Panc1 (cell line): Measurements from ENCODE around the gene EAF2. TPM values are rescaled to one million over a fixed set of nuclear protein-coding genes. Genes with fewer than 3 reads are reported as not detected.
A peak's percentile ranks its signal among the peaks of the same experiment; 100 is the strongest.

Experiments
- ATAC-seq: fragments of 200-7000 bp; cut with Tn5 transposase; 2 replicates; pipeline ENCODE4 v1.9.1; 2020; ENCODE audit warnings: mild to moderate bottlenecking, moderate library complexity
- BruUV-seq: library from RNA; stranded (reverse); fragments of 400-500 nt; replicated peaks from 2 replicates; lab custom pipeline; 2021; lab: Mats Ljungman, UMichigan
- CTCF ChIA-PET: fragments of 300-600 bp; sonication (Branson Sonifier 250); formaldehyde crosslinking; loops from one replicate; lab custom pipeline; 2022; ENCODE audit warnings: antibody characterized with exemption; lab: Charles Lee
- POLR2A ChIA-PET: fragments of 300-600 bp; sonication (Branson Sonifier 250); formaldehyde crosslinking; loops from one replicate; lab custom pipeline; 2022; ENCODE audit warnings: antibody characterized with exemption; lab: Charles Lee
- DNase-seq: peaks from one replicate; pipeline ENCODE4 v3.0.0-alpha.2; 2010; ENCODE audit warnings: low read depth, low spot score
- H3K27ac ChIP-seq: 2 replicates; pipeline ENCODE4 v1.5.1; 2011; ENCODE audit warnings: mild to moderate bottlenecking, low read length, inconsistent platforms
- H3K27me3 ChIP-seq: fragments of 200-500 bp; sonication (Bioruptor generic); 2 replicates; pipeline ENCODE4 v1.6.0; 2014; ENCODE audit warnings: low read length, inconsistent platforms; ENCODE audit not compliant: control insufficient read depth, insufficient read depth
- H3K36me3 ChIP-seq: fragments of 200-500 bp; sonication (Bioruptor generic); 2 replicates; pipeline ENCODE4 v1.5.1; 2014; ENCODE audit warnings: inconsistent platforms, mild to moderate bottlenecking, low read length, moderate library complexity; ENCODE audit not compliant: control insufficient read depth, insufficient read depth
- H3K4me1 ChIP-seq: 2 replicates; pipeline ENCODE4 v1.5.1; 2011; ENCODE audit warnings: inconsistent platforms, mild to moderate bottlenecking, low read length, moderate library complexity; ENCODE audit not compliant: control insufficient read depth, insufficient read depth
- H3K4me3 ChIP-seq, 2 experiments: 2 replicates each; pipeline ENCODE4 v1.5.1; 2011 to 2012; ENCODE audit warnings: low read depth in 2 of 2, low read length in 2 of 2, mild to moderate bottlenecking in 2 of 2, inconsistent platforms in 1 of 2, moderate library complexity in 1 of 2
- H3K9me3 ChIP-seq: fragments of 200-500 bp; sonication (Bioruptor generic); 2 replicates; pipeline ENCODE4 v1.5.1; 2014; ENCODE audit warnings: low read depth, mild to moderate bottlenecking, inconsistent platforms, low read length, moderate library complexity; ENCODE audit not compliant: control insufficient read depth, insufficient read depth
- CTCF ChIP-seq: fragments of 450-650 bp; IDR thresholded peaks from 2 replicates; pipeline ENCODE4 v1.5.1; 2017; ENCODE audit warnings: mild to moderate bottlenecking
- POLR2AphosphoS5 ChIP-seq: IDR thresholded peaks from 2 replicates; pipeline ENCODE4 v1.6.1; 2012; ENCODE audit warnings: mild to moderate bottlenecking, low read depth, low read length, moderate library complexity
- REST ChIP-seq, 2 experiments: IDR thresholded peaks; 2 replicates each; pipeline ENCODE4 v1.6.1; 2011 to 2012; ENCODE audit warnings: low read depth in 2 of 2, control low read depth in 1 of 2, low read length in 1 of 2, mild to moderate bottlenecking in 1 of 2, moderate library complexity in 1 of 2; ENCODE audit not compliant: insufficient read depth in 1 of 2
- SIN3A ChIP-seq: IDR thresholded peaks from 2 replicates; pipeline ENCODE4 v1.6.1; 2012; ENCODE audit warnings: low read depth, mild to moderate bottlenecking, low read length, moderate library complexity, borderline replicate concordance; ENCODE audit not compliant: insufficient read depth
- TCF7L2 ChIP-seq: IDR thresholded peaks from 2 replicates; pipeline ENCODE4 v1.6.1; 2011; ENCODE audit warnings: mild to moderate bottlenecking, low read depth, low read length, inconsistent platforms
- in situ Hi-C: cut with HindIII; loops from 2 replicates; pipeline ENCODE4 v1.10.0; 2016; ENCODE audit warnings: low sequenced_read_pairs, low pct_unique_long_range_greater_than_20kb
- intact Hi-C: fragments of 100-400 bp; cut with micrococcal nuclease; formaldehyde crosslinking; loops from one replicate; pipeline ENCODE4 v1.10.0; 2022; ENCODE audit not compliant: unreplicated experiment
- total RNA-seq: library from RNA; stranded (reverse); gene quantifications from one replicate; pipeline ENCODE4 v1.2.1, GENCODE V29; 2021; ENCODE audit not compliant: unreplicated experiment

Gene EAF2
- total RNA-seq, 1 experiment from 2014 or later, result 5.3 TPM

GRCh38 chr3:121918779-121919483, 83.9 kb downstream of the EAF2 start:
- Histone ChIP-seq H3K27me3 (no peaks in the 10 kb centered on the region), H3K9me3 (no peaks in the 10 kb centered on the region), H3K4me3 (no peak overlapping the region), H3K4me1 (no peaks in the 10 kb centered on the region), H3K36me3 (no peaks in the 10 kb centered on the region), H3K27ac (no peak overlapping the region)
- CTCF ChIA-PET, result no interaction called here
- ATAC-seq, result 0 out of 2 replicates have a peak, but pooled peaks have one; percentile 34
- DNase-seq, result no peak
- in situ Hi-C loops, result no loop called here
- POLR2A ChIA-PET, result no interaction called here
- no TSS peak for BruUV-seq
- TF ChIP-seq TCF7L2 (no peak), SIN3A (no peak), REST (IDR thresholded peaks at IDR 0.05; ENCODE audit: insufficient read depth in 1 of 2, low read depth in 2 of 2, low read length in 1 of 2) (no peak), POLR2AphosphoS5 (no peak), CTCF (no peak)
- intact Hi-C loops, result no loop called here

- BruUV-seq, result no TSS peak
- no peak for ATAC-seq
- no peak for DNase-seq
- POLR2A ChIA-PET, result no interaction called here
- H3K27me3 ChIP-seq, result no peaks in the 10 kb centered on the region
- no peaks in the 10 kb centered on the region for H3K9me3 ChIP-seq
- TF ChIP-seq POLR2AphosphoS5, result no peak
- no peak for TF ChIP-seq TCF7L2
- TF ChIP-seq REST (IDR thresholded peaks at IDR 0.05; ENCODE audit: insufficient read depth in 1 of 2, low read depth in 2 of 2, low read length in 1 of 2), result no peak
- no peak for TF ChIP-seq SIN3A
- no peak for TF ChIP-seq CTCF
- in situ Hi-C loops, result no loop called here
- no peaks in the 10 kb centered on the region for H3K36me3 ChIP-seq
- CTCF ChIA-PET, result no interaction called here
- H3K4me3 ChIP-seq, result no peak overlapping the region
- H3K27ac ChIP-seq, result no peak overlapping the region
- intact Hi-C loops, result no loop called here
- no peaks in the 10 kb centered on the region for H3K4me1 ChIP-seq
Observed at GRCh38 chr3:121924734-121925133, 89.7 kb downstream of the EAF2 start.
